ENCODE results near the gene PTCD1.

DNA sequence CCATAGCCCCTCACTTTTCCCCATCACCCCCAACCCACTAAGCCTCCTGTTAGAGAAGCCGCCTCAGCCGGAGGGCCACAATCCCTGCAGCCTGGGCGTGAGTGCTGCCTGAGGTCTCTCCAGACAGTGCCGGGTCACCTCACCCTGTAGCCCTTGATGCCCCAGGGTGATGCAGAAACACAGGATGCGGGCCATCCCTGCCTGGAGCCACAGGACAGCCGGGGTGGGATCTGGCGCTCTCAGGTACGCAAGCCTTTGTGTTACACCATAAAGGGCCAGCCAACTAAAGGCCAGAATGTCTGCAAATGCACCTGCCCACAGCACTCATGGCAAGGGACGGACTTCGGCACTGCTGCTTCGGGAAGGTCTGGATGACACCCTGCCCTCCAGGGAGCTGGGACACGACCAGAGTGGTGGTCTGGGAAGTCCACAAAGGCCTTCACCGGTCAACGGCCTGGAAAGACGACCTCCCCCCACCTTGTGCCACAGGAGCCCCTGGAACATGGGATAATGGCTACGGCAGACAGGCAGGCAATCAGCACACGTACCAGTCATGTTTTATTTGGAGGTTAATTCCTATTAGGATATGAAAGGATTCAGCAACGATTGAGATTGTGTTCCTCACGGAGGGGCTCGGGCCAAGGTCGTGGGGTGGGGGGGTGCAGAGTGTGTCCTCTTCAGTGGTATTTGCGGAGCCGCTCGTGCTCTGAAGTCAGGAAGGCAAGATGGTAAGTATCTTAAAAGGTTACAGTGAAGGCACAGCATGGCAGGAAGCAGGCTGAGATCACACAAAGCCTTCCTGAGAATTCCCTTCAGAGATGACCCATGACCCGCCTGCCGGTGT, 19.3 kb upstream of the PTCD1 start:
- TF ChIP-seq, protein P1, sequence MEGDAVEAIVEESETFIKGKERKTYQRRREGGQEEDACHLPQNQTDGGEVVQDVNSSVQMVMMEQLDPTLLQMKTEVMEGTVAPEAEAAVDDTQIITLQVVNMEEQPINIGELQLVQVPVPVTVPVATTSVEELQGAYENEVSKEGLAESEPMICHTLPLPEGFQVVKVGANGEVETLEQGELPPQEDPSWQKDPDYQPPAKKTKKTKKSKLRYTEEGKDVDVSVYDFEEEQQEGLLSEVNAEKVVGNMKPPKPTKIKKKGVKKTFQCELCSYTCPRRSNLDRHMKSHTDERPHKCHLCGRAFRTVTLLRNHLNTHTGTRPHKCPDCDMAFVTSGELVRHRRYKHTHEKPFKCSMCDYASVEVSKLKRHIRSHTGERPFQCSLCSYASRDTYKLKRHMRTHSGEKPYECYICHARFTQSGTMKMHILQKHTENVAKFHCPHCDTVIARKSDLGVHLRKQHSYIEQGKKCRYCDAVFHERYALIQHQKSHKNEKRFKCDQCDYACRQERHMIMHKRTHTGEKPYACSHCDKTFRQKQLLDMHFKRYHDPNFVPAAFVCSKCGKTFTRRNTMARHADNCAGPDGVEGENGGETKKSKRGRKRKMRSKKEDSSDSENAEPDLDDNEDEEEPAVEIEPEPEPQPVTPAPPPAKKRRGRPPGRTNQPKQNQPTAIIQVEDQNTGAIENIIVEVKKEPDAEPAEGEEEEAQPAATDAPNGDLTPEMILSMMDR (IDR thresholded peaks at IDR 0.05), result no peak
- TF ChIP-seq POLR2AphosphoS5 (IDR thresholded peaks at IDR 0.05) (no peak), POLR2A (IDR thresholded peaks at IDR 0.05) (no peak)

Measured in breast epithelium (tissue), 3 donors.